Measurements from ENCODE around the gene UNC13C.

Gene UNC13C

GRCh38 chr15:54644796-54645195 lies 666.6 kb downstream of the UNC13C start:
- no peak overlapping the region for H2AFZ ChIP-seq (ENCODE audit: low read depth)
- no peak overlapping the region for H3K4me2 ChIP-seq
- H3K36me3 ChIP-seq (ENCODE audit: insufficient read depth): no peaks in the 10 kb centered on the region
- no peak overlapping the region for H3K9ac ChIP-seq
- H3K4me3 ChIP-seq (IDR thresholded peaks at IDR 0.05; ENCODE audit: insufficient read depth, low read depth, low read length): no peak overlapping the region
- H4K20me1 ChIP-seq (ENCODE audit: insufficient read depth): no peaks in the 10 kb centered on the region
- H3K4me1 ChIP-seq (ENCODE audit: low read depth, poor library complexity, severe bottlenecking): no peaks in the 10 kb centered on the region
- H3K27me3 ChIP-seq (ENCODE audit: insufficient read depth, low read depth): no peaks in the 10 kb centered on the region
- no peaks in the 10 kb centered on the region for H3K79me2 ChIP-seq (ENCODE audit: insufficient read depth, low read depth)
- H3K27ac ChIP-seq: no peak overlapping the region
- TF ChIP-seq, protein P1, sequence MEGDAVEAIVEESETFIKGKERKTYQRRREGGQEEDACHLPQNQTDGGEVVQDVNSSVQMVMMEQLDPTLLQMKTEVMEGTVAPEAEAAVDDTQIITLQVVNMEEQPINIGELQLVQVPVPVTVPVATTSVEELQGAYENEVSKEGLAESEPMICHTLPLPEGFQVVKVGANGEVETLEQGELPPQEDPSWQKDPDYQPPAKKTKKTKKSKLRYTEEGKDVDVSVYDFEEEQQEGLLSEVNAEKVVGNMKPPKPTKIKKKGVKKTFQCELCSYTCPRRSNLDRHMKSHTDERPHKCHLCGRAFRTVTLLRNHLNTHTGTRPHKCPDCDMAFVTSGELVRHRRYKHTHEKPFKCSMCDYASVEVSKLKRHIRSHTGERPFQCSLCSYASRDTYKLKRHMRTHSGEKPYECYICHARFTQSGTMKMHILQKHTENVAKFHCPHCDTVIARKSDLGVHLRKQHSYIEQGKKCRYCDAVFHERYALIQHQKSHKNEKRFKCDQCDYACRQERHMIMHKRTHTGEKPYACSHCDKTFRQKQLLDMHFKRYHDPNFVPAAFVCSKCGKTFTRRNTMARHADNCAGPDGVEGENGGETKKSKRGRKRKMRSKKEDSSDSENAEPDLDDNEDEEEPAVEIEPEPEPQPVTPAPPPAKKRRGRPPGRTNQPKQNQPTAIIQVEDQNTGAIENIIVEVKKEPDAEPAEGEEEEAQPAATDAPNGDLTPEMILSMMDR (conservative IDR thresholded peaks at IDR 0.05; ENCODE audit: low read depth, low read length): no peak

DNA sequence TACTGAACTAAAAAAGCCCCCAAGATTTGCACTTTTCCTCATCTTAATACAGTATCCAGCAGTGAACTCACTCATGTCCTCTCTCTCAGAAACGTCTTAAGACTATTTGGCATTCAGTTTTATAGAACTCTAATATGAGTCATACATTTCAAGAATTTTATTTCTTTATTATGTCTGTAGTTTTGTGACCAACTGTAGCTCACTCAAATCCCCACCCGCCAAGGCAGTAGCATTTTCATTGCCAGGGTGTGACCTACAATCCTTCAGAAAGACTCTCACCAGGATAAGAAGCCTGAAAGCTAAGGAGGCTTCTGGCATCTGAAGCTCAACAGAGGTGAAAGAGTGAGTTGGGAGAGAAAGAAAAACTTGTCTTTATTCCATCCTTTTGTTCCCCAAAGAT lies 681.4 kb downstream of the UNC13C start:
- H2AFZ ChIP-seq (ENCODE audit: low read depth): no peak overlapping the region
- H3K27me3 ChIP-seq (ENCODE audit: insufficient read depth, low read depth): no peaks in the 10 kb centered on the region
- H3K79me2 ChIP-seq (ENCODE audit: insufficient read depth, low read depth): no peaks in the 10 kb centered on the region
- H4K20me1 ChIP-seq (ENCODE audit: insufficient read depth): no peaks in the 10 kb centered on the region
- TF ChIP-seq, protein P1 (conservative IDR thresholded peaks at IDR 0.05; ENCODE audit: low read depth, low read length): no peak
- no peak overlapping the region for H3K9ac ChIP-seq
- no peak overlapping the region for H3K4me3 ChIP-seq (IDR thresholded peaks at IDR 0.05; ENCODE audit: insufficient read depth, low read depth, low read length)
- H3K4me1 ChIP-seq (ENCODE audit: low read depth, poor library complexity, severe bottlenecking): peaks cover 9% of the 10 kb centered on the region
- no peaks in the 10 kb centered on the region for H3K36me3 ChIP-seq (ENCODE audit: insufficient read depth)
- no peak overlapping the region for H3K4me2 ChIP-seq
- H3K27ac ChIP-seq: no peak overlapping the region

DNA sequence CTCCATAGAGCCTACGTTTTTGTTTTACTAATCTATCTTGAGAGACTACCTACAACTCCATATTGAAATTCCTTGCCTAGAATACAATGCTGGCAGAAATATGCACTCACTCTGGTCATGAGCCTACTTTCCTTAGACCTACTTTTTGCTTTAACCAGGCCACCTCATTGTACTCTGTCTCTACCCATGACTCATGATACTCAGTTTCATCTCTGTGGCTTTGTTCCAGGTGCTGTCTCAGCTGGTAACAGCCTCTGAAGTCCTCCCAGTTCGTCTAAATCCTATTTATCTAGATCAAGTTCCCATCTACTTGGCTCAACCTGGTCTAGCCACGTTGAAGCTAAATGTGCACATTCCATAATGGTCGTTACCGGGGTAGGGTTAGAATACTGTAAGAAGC lies 682.1 kb downstream of the UNC13C start:
- H3K4me1 ChIP-seq (ENCODE audit: low read depth, poor library complexity, severe bottlenecking): peaks cover 9% of the 10 kb centered on the region
- H3K4me2 ChIP-seq: no peak overlapping the region
- H3K79me2 ChIP-seq (ENCODE audit: insufficient read depth, low read depth): no peaks in the 10 kb centered on the region
- H2AFZ ChIP-seq (ENCODE audit: low read depth): no peak overlapping the region
- no peak overlapping the region for H3K4me3 ChIP-seq (IDR thresholded peaks at IDR 0.05; ENCODE audit: insufficient read depth, low read depth, low read length)
- H3K36me3 ChIP-seq (ENCODE audit: insufficient read depth): no peaks in the 10 kb centered on the region
- H4K20me1 ChIP-seq (ENCODE audit: insufficient read depth): no peaks in the 10 kb centered on the region
- no peak overlapping the region for H3K27ac ChIP-seq
- H3K27me3 ChIP-seq (ENCODE audit: insufficient read depth, low read depth): no peaks in the 10 kb centered on the region
- TF ChIP-seq, protein P1 (conservative IDR thresholded peaks at IDR 0.05; ENCODE audit: low read depth, low read length): no peak
- H3K9ac ChIP-seq: no peak overlapping the region

DNA sequence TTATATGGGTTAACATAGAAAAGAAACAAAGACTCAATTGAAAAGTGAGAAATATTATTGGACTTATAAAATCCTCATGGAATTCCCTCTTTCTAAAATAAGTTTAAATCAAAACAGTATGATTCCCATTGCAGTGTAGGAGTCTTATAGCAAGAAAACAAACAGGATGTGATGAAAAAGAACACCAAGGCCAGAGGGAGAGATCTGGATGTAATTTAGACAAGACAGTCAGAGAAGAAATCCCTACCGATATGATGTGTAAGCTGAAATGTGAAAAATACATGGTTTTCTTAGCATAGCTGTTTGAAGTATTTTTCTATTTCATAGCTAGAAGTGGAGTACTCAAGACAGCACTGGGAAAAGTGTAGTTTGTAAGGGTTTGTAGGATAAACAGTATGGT lies 697.0 kb downstream of the UNC13C start:
- Histone ChIP-seq H3K9ac (no peak overlapping the region), H3K36me3 (ENCODE audit: insufficient read depth) (no peaks in the 10 kb centered on the region), H3K27me3 (ENCODE audit: insufficient read depth, low read depth) (no peaks in the 10 kb centered on the region), H2AFZ (ENCODE audit: low read depth) (no peak overlapping the region), H3K4me1 (ENCODE audit: low read depth, poor library complexity, severe bottlenecking) (no peaks in the 10 kb centered on the region), H3K27ac (no peak overlapping the region), H3K4me3 (IDR thresholded peaks at IDR 0.05; ENCODE audit: insufficient read depth, low read depth, low read length) (no peak overlapping the region), H4K20me1 (ENCODE audit: insufficient read depth) (no peaks in the 10 kb centered on the region), H3K79me2 (ENCODE audit: insufficient read depth, low read depth) (no peaks in the 10 kb centered on the region), H3K4me2 (no peak overlapping the region)
- TF ChIP-seq, protein P1 (conservative IDR thresholded peaks at IDR 0.05; ENCODE audit: low read depth, low read length): no peak

All from KMS-11 (cell line).